HepG2 (cell line): ENCODE data around the gene RPL39. TPM values are rescaled to one million over a fixed set of nuclear protein-coding genes. Genes with fewer than 3 reads are reported as not detected.
A peak's percentile ranks its signal among the peaks of the same experiment; 100 is the strongest.

Experiments used
- CBX1 ChIP-seq: IDR thresholded peaks from one replicate; pipeline ENCODE4 v1.6.1; 2016; ENCODE audit warnings: antibody characterized with exemption, low read depth
- SNAPC4 ChIP-seq: sonication (generic); formaldehyde crosslinking; IDR thresholded peaks from 2 replicates; pipeline ENCODE4 v1.4.0; 2020; ENCODE audit warnings: mild to moderate bottlenecking, missing genetic modification reagents
- TAF15 ChIP-seq: fragments of 200-400 bp; formaldehyde crosslinking; IDR thresholded peaks from one replicate; pipeline ENCODE4 v1.6.1; 2018; ENCODE audit warnings: mild to moderate bottlenecking, low read depth, low read length; ENCODE audit not compliant: poor library complexity, severe bottlenecking
- ZNF253 ChIP-seq: sonication (generic); formaldehyde crosslinking; IDR thresholded peaks from 2 replicates; pipeline ENCODE4 v1.8.0; 2022; ENCODE audit warnings: mild to moderate bottlenecking, missing genetic modification reagents, borderline replicate concordance
- ZNF350 ChIP-seq: sonication (generic); formaldehyde crosslinking; IDR thresholded peaks from 2 replicates; pipeline ENCODE4 v1.4.0; 2020; ENCODE audit warnings: mild to moderate bottlenecking, low read depth, missing genetic modification reagents, borderline replicate concordance
- ZNF782 ChIP-seq: sonication (generic); formaldehyde crosslinking; IDR thresholded peaks from 2 replicates; pipeline ENCODE4 v1.4.0; 2020; ENCODE audit warnings: missing genetic modification reagents, mild to moderate bottlenecking, borderline replicate concordance
- polyA plus RNA-seq, 8 experiments: library from polyadenylated mRNA; depleted of rRNA in 3 of 8; stranded (reverse) in 7 of 8; unstranded in 1 of 8; fragments of >200 nt; fragmentation: Illumina TruSeq in 4 of 8; extraction: Trizol in 4 of 8; gene quantifications; 2 replicates each; pipeline versions ENCODE4 v1.2.1 to v1.2.3, GENCODE V29; 2011 to 2016; ENCODE audit warnings: low read depth in 4 of 8, missing spikeins in 1 of 8, mixed read lengths in 1 of 8; ENCODE audit not compliant: insufficient read depth in 1 of 8
- total RNA-seq, 5 experiments: library from RNA; depleted of rRNA; stranded (reverse); fragments of >200 nt; fragmentation: Illumina TruSeq; extraction: Trizol; gene quantifications; 2 replicates each; pipeline ENCODE4 v1.2.3, GENCODE V29; 2016; ENCODE audit warnings: low read depth in 1 of 5
- TF ChIP-seq, protein P1 (sequence below): fragments of 450-650 bp; IDR thresholded peaks from 2 replicates; pipeline ENCODE4 v1.6.1; 2017; ENCODE audit warnings: mild to moderate bottlenecking
- TF ChIP-seq, protein P2 (sequence below): sonication (generic); formaldehyde crosslinking; conservative IDR thresholded peaks from 2 replicates; pipeline ENCODE4 v1.4.0; 2020; ENCODE audit warnings: mild to moderate bottlenecking, missing genetic modification reagents, moderate library complexity
- TF ChIP-seq, protein P3 (sequence below), 2 experiments: sonication (generic) in 1 of 2; formaldehyde crosslinking in 1 of 2; IDR thresholded peaks; 2 replicates each; pipeline versions ENCODE4 v1.4.0 to v1.6.1; 2016 to 2020; ENCODE audit warnings: borderline replicate concordance in 1 of 2, low read depth in 1 of 2, mild to moderate bottlenecking in 1 of 2, missing genetic modification reagents in 1 of 2
- TF ChIP-seq, protein P4 (sequence below): sonication (generic); formaldehyde crosslinking; IDR thresholded peaks from 2 replicates; pipeline ENCODE4 v1.4.0; 2020; ENCODE audit warnings: missing genetic modification reagents

The RPL39 gene
- total and polyA plus RNA-seq, 2 of the 13 experiments (the other 11 are each of a cell fraction or from before 2014, with no cell fraction given): 2,312 to 3,547 TPM

DNA sequence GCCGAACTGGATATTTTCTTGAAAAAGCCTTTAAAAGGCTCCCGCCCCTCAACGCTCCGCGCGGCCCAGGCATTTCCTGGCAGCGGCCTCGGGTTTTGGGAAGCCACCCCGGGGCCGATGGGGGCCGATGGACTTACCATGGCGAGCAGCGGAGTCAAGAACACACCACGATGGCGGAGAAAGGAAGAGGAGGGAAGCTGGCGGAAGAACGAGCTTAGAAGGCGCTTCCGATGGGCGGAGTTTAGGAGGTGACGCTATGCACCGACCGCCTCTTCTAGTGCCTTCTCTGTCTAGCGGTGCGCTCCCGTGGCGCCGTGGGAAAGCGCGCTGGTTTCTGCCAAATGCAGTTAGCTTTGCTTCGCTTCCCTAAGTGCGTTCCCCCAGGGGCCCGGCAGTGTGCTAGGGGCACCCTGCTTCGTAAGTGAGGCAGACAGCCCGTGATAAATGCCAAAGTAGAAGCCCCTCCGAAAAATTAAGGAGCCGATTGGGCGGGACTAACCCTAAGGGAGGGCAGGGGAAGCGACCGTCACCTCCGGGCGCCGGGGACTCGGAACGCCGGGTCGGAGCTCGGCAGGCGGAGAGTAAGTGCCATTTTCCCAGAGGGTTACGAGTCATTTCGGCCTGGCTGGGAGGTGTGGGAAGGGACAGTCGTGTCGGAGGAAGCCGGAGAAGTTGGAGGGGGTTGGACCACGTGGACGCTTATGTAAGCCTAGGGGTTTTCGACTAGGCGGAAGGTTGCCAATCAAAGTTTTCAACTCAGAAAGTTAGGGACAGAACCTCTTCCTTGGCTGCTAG, at the start of gene RPL39 (continued):
- TF ChIP-seq, protein P1, sequence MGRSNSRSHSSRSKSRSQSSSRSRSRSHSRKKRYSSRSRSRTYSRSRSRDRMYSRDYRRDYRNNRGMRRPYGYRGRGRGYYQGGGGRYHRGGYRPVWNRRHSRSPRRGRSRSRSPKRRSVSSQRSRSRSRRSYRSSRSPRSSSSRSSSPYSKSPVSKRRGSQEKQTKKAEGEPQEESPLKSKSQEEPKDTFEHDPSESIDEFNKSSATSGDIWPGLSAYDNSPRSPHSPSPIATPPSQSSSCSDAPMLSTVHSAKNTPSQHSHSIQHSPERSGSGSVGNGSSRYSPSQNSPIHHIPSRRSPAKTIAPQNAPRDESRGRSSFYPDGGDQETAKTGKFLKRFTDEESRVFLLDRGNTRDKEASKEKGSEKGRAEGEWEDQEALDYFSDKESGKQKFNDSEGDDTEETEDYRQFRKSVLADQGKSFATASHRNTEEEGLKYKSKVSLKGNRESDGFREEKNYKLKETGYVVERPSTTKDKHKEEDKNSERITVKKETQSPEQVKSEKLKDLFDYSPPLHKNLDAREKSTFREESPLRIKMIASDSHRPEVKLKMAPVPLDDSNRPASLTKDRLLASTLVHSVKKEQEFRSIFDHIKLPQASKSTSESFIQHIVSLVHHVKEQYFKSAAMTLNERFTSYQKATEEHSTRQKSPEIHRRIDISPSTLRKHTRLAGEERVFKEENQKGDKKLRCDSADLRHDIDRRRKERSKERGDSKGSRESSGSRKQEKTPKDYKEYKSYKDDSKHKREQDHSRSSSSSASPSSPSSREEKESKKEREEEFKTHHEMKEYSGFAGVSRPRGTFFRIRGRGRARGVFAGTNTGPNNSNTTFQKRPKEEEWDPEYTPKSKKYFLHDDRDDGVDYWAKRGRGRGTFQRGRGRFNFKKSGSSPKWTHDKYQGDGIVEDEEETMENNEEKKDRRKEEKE: no peak
- TF ChIP-seq, protein P2, sequence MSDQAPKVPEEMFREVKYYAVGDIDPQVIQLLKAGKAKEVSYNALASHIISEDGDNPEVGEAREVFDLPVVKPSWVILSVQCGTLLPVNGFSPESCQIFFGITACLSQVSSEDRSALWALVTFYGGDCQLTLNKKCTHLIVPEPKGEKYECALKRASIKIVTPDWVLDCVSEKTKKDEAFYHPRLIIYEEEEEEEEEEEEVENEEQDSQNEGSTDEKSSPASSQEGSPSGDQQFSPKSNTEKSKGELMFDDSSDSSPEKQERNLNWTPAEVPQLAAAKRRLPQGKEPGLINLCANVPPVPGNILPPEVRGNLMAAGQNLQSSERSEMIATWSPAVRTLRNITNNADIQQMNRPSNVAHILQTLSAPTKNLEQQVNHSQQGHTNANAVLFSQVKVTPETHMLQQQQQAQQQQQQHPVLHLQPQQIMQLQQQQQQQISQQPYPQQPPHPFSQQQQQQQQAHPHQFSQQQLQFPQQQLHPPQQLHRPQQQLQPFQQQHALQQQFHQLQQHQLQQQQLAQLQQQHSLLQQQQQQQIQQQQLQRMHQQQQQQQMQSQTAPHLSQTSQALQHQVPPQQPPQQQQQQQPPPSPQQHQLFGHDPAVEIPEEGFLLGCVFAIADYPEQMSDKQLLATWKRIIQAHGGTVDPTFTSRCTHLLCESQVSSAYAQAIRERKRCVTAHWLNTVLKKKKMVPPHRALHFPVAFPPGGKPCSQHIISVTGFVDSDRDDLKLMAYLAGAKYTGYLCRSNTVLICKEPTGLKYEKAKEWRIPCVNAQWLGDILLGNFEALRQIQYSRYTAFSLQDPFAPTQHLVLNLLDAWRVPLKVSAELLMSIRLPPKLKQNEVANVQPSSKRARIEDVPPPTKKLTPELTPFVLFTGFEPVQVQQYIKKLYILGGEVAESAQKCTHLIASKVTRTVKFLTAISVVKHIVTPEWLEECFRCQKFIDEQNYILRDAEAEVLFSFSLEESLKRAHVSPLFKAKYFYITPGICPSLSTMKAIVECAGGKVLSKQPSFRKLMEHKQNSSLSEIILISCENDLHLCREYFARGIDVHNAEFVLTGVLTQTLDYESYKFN: no peak
- TF ChIP-seq, protein P3, sequence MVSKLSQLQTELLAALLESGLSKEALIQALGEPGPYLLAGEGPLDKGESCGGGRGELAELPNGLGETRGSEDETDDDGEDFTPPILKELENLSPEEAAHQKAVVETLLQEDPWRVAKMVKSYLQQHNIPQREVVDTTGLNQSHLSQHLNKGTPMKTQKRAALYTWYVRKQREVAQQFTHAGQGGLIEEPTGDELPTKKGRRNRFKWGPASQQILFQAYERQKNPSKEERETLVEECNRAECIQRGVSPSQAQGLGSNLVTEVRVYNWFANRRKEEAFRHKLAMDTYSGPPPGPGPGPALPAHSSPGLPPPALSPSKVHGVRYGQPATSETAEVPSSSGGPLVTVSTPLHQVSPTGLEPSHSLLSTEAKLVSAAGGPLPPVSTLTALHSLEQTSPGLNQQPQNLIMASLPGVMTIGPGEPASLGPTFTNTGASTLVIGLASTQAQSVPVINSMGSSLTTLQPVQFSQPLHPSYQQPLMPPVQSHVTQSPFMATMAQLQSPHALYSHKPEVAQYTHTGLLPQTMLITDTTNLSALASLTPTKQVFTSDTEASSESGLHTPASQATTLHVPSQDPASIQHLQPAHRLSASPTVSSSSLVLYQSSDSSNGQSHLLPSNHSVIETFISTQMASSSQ (IDR thresholded peaks at IDR 0.05; ENCODE audit: low read depth): no peak
- TF ChIP-seq, protein P3 (CRISPR knock-in tag; IDR thresholded peaks at IDR 0.05; ENCODE audit: borderline replicate concordance): no peak
- no peak for TF ChIP-seq TAF15
- no peak for TF ChIP-seq SNAPC4 (CRISPR knock-in tag)
- TF ChIP-seq CBX1: no peak
- TF ChIP-seq ZNF253: no peak
- TF ChIP-seq, protein P4, sequence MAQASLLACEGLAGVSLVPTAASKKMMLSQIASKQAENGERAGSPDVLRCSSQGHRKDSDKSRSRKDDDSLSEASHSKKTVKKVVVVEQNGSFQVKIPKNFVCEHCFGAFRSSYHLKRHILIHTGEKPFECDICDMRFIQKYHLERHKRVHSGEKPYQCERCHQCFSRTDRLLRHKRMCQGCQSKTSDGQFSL (CRISPR knock-in tag): no peak
- no peak for TF ChIP-seq ZNF782 (CRISPR knock-in tag)
- peak; percentile 70; the same call in 1 of the 2 replicates for TF ChIP-seq ZNF350 (CRISPR knock-in tag)
